ENCODE measurements around the gene QRICH1. TPM values are rescaled to one million over a fixed set of nuclear protein-coding genes. Genes with fewer than 3 reads are reported as not detected.

The QRICH1 gene
- total RNA-seq, 2 experiments from 2014 or later: 210 to 255 TPM

GRCh38 chr3:49112262-49112661, 18.4 kb upstream of the QRICH1 start:
- Histone ChIP-seq H3K4me3 (ENCODE audit: low read length) (no peak overlapping the region), H3K4me1 (ENCODE audit: insufficient read depth, low read length) (no peaks in the 10 kb centered on the region), H3K36me3 (ENCODE audit: insufficient read depth, low read length) (peaks cover 95% of the 10 kb centered on the region), H3K27ac (ENCODE audit: low read depth in 1 of 2, low read length in 2 of 2) (no peak overlapping the region), H3K27me3 (ENCODE audit: control insufficient read depth in 1 of 2, insufficient read depth in 2 of 2, low read length in 2 of 2) (no peaks in the 10 kb centered on the region), H3K9me3 (ENCODE audit: control insufficient read depth in 1 of 2, insufficient read depth in 1 of 2, low read length in 2 of 2) (no peaks in the 10 kb centered on the region)
- Mint-ChIP-seq H3K4me1 (ENCODE audit: low read depth) (no peaks in the 10 kb centered on the region), H3K27ac (no peak overlapping the region), H3K27me3 (no peaks in the 10 kb centered on the region), H3K36me3 (ENCODE audit: low read depth) (peaks cover 73% of the 10 kb centered on the region), H3K4me3 (no peak overlapping the region), H3K9me3 (no peaks in the 10 kb centered on the region)
- intact Hi-C loops (cut with DNase I, micrococcal nuclease): no loop called here
- TF ChIP-seq CTCF (IDR thresholded peaks at IDR 0.05): no peak
- DNase-seq (no peak), ATAC-seq (ENCODE audit: poor library complexity) (no peak)
- ChIA-PET CTCF (no interaction called here), POLR2A (no interaction called here)

GRCh38 chr3:49111347-49111746, 17.5 kb upstream of the QRICH1 start:
- Histone ChIP-seq H3K36me3 (ENCODE audit: insufficient read depth, low read length) (peaks cover 87% of the 10 kb centered on the region), H3K27me3 (ENCODE audit: control insufficient read depth in 1 of 2, insufficient read depth in 2 of 2, low read length in 2 of 2) (no peaks in the 10 kb centered on the region), H3K9me3 (ENCODE audit: control insufficient read depth in 1 of 2, insufficient read depth in 1 of 2, low read length in 2 of 2) (no peaks in the 10 kb centered on the region), H3K4me1 (ENCODE audit: insufficient read depth, low read length) (no peaks in the 10 kb centered on the region), H3K27ac (ENCODE audit: low read depth in 1 of 2, low read length in 2 of 2) (no peak overlapping the region), H3K4me3 (ENCODE audit: low read length) (no peak overlapping the region)
- POLR2A ChIA-PET: interaction anchor here (1.1 kb wide), 1 partner anchor 17 kb away, joined by 3 read pairs; the partner anchor contains the start of gene QRICH1
- Mint-ChIP-seq H3K27me3 (no peaks in the 10 kb centered on the region), H3K36me3 (ENCODE audit: low read depth) (peaks cover 68% of the 10 kb centered on the region), H3K27ac (no peak overlapping the region), H3K9me3 (no peaks in the 10 kb centered on the region), H3K4me1 (ENCODE audit: low read depth) (no peaks in the 10 kb centered on the region), H3K4me3 (no peak overlapping the region)
- ATAC-seq (ENCODE audit: poor library complexity): no peak
- CTCF ChIA-PET: no interaction called here
- no peak for DNase-seq
- intact Hi-C loops (cut with DNase I, micrococcal nuclease): no loop called here
- TF ChIP-seq CTCF (IDR thresholded peaks at IDR 0.05): no peak

GRCh38 chr3:49110780-49111179, 16.9 kb upstream of the QRICH1 start:
- no peak overlapping the region for H3K4me3 Mint-ChIP-seq
- H3K27ac Mint-ChIP-seq: no peak overlapping the region
- TF ChIP-seq CTCF (IDR thresholded peaks at IDR 0.05): no peak
- intact Hi-C loops (cut with DNase I, micrococcal nuclease): no loop called here
- H3K27ac ChIP-seq (ENCODE audit: low read depth in 1 of 2, low read length in 2 of 2): no peak overlapping the region
- ATAC-seq (ENCODE audit: poor library complexity) (no peak), DNase-seq (no peak)
- no peak overlapping the region for H3K4me3 ChIP-seq (ENCODE audit: low read length)
- CTCF ChIA-PET: no interaction called here
- H3K27me3 Mint-ChIP-seq: no peaks in the 10 kb centered on the region
- H3K36me3 Mint-ChIP-seq (ENCODE audit: low read depth): peaks cover 63% of the 10 kb centered on the region
- POLR2A ChIA-PET: interaction anchor here (1.1 kb wide), 1 partner anchor 16 kb away, joined by 3 read pairs; the partner anchor contains the start of gene QRICH1
- peaks cover 81% of the 10 kb centered on the region for H3K36me3 ChIP-seq (ENCODE audit: insufficient read depth, low read length)
- no peaks in the 10 kb centered on the region for H3K9me3 Mint-ChIP-seq
- H3K9me3 ChIP-seq (ENCODE audit: control insufficient read depth in 1 of 2, insufficient read depth in 1 of 2, low read length in 2 of 2): no peaks in the 10 kb centered on the region
- H3K4me1 ChIP-seq (ENCODE audit: insufficient read depth, low read length): no peaks in the 10 kb centered on the region
- H3K4me1 Mint-ChIP-seq (ENCODE audit: low read depth): peaks cover 3% of the 10 kb centered on the region
- no peaks in the 10 kb centered on the region for H3K27me3 ChIP-seq (ENCODE audit: control insufficient read depth in 1 of 2, insufficient read depth in 2 of 2, low read length in 2 of 2)
